Measurements from ENCODE around the gene FRG2B. TPM values are rescaled to one million over a fixed set of nuclear protein-coding genes. Genes with fewer than 3 reads are reported as not detected.

The FRG2B gene
- polyA plus RNA-seq, 1 donor (not counting 4 experiments of a cell fraction or from before 2014, with no cell fraction given) = not detected

- Histone ChIP-seq H3K27ac (ENCODE audit: control insufficient read depth, insufficient read depth, low read length) (no peak overlapping the region), H3K4me1 (ENCODE audit: control insufficient read depth, extremely low read depth, insufficient read depth, low read length) (no peaks in the 10 kb centered on the region), H3K9me3 (ENCODE audit: control insufficient read depth, low read depth, low read length) (no peaks in the 10 kb centered on the region), H3K9ac (ENCODE audit: control insufficient read depth, extremely low read depth, insufficient read depth, low read length) (no peak overlapping the region), H4K20me1 (ENCODE audit: control insufficient read depth, extremely low read depth, insufficient read depth, low read length) (no peaks in the 10 kb centered on the region), H2AFZ (ENCODE audit: control insufficient read depth, low read length) (no peak overlapping the region), H3K79me2 (ENCODE audit: control insufficient read depth, insufficient read depth, low read length) (no peaks in the 10 kb centered on the region), H3K27me3 (ENCODE audit: control insufficient read depth, extremely low read depth, insufficient read depth, low read length) (no peaks in the 10 kb centered on the region), H3K4me3 (ENCODE audit: control insufficient read depth in 2 of 3, extremely low read depth in 1 of 3, insufficient read depth in 2 of 3, low read depth in 1 of 3, low read length in 3 of 3) (no peak overlapping the region), H3K4me2 (ENCODE audit: control insufficient read depth, extremely low read depth, insufficient read depth, low read depth, low read length) (no peak overlapping the region), H3K36me3 (ENCODE audit: control insufficient read depth in 2 of 2, extremely low read depth in 1 of 2, insufficient read depth in 2 of 2, low read length in 2 of 2) (no peaks in the 10 kb centered on the region), H3K9me1 (ENCODE audit: control insufficient read depth, extremely low read depth, insufficient read depth, low read length) (no peaks in the 10 kb centered on the region)
- TF ChIP-seq CTCF (optimal IDR thresholded peaks at IDR 0.05 in 1 of 3, IDR thresholded peaks at IDR 0.05 in 1 of 3, conservative IDR thresholded peaks at IDR 0.05 in 1 of 3; ENCODE audit: extremely low read depth in 1 of 3, insufficient read depth in 2 of 3, low read length in 3 of 3) (no peak), EZH2 (IDR thresholded peaks at IDR 0.05; ENCODE audit: low read length) (no peak)
- DNase-seq (ENCODE audit: low read depth, low spot score) (no peak), FAIRE-seq (no peak)
- dilution Hi-C loops (cut with MboI; ENCODE audit: extremely low pct_ligation_motif_present, low sequenced_read_pairs) = no loop called here
These were observed 9.4 kb downstream of the FRG2B start for GRCh38 chr10:133617196-133617595.

DNA sequence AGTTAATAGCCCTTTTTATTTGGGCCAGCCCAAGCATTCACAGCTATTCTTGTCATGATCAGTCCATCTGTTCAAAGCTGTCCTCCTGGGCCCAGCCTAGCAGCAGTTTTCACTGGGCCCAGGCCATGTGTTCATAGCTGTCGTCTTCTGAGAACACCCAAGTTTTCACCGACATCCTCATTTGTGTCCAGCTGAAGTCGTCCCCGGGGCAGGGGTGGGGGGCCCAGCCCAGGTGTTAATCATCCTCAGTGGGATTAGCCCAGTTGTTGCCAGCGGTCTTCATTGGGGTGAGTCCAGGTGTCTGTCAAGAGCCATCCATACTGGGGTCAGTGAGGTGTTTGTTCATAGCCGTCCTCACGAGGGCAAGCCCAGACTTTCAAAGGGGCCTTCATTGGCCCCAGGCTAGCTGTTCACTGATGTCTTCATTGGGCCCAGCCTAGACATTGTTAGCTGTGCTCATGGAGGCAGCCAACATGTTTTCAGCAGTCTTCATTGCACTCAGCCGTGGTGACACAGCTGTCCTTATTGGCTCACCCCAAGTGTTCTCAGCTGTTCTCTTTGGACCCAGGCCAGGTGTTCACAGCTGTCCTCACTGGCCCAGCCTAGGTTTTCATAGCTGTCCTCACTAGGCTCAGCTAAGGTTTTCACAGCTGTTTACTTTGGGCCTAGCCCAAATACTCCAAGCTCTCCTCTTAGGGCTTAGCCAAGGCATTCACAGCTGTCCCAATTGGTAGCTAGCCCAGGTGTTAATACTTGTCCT, 10.0 kb downstream of the FRG2B start:
- Histone ChIP-seq H3K36me3 (ENCODE audit: control insufficient read depth in 2 of 2, extremely low read depth in 1 of 2, insufficient read depth in 2 of 2, low read length in 2 of 2) (no peaks in the 10 kb centered on the region), H2AFZ (ENCODE audit: control insufficient read depth, low read length) (no peak overlapping the region), H3K27me3 (ENCODE audit: control insufficient read depth, extremely low read depth, insufficient read depth, low read length) (no peaks in the 10 kb centered on the region), H3K79me2 (ENCODE audit: control insufficient read depth, insufficient read depth, low read length) (no peaks in the 10 kb centered on the region), H3K27ac (ENCODE audit: control insufficient read depth, insufficient read depth, low read length) (no peak overlapping the region), H3K4me1 (ENCODE audit: control insufficient read depth, extremely low read depth, insufficient read depth, low read length) (no peaks in the 10 kb centered on the region), H4K20me1 (ENCODE audit: control insufficient read depth, extremely low read depth, insufficient read depth, low read length) (no peaks in the 10 kb centered on the region), H3K4me3 (ENCODE audit: control insufficient read depth in 2 of 3, extremely low read depth in 1 of 3, insufficient read depth in 2 of 3, low read depth in 1 of 3, low read length in 3 of 3) (no peak overlapping the region), H3K9me1 (ENCODE audit: control insufficient read depth, extremely low read depth, insufficient read depth, low read length) (no peaks in the 10 kb centered on the region), H3K9ac (ENCODE audit: control insufficient read depth, extremely low read depth, insufficient read depth, low read length) (no peak overlapping the region), H3K4me2 (ENCODE audit: control insufficient read depth, extremely low read depth, insufficient read depth, low read depth, low read length) (no peak overlapping the region), H3K9me3 (ENCODE audit: control insufficient read depth, low read depth, low read length) (no peaks in the 10 kb centered on the region)
- TF ChIP-seq CTCF (optimal IDR thresholded peaks at IDR 0.05 in 1 of 3, IDR thresholded peaks at IDR 0.05 in 1 of 3, conservative IDR thresholded peaks at IDR 0.05 in 1 of 3; ENCODE audit: extremely low read depth in 1 of 3, insufficient read depth in 2 of 3, low read length in 3 of 3) (no peak), EZH2 (IDR thresholded peaks at IDR 0.05; ENCODE audit: low read length) (no peak)
- dilution Hi-C loops (cut with MboI; ENCODE audit: extremely low pct_ligation_motif_present, low sequenced_read_pairs) = no loop called here
- no peak for FAIRE-seq
- no peak for DNase-seq (ENCODE audit: low read depth, low spot score)
